Activated naive CD4-positive, alpha-beta T cell treated with anti-CD3 and anti-CD28 coated beads, Interleukin-2, amount 10 ng/mL, durations not matched to agents 7 days and 5 days (primary cell): ENCODE measurements around the gene ANO2.

Experiments
- CTCF ChIA-PET: fragments of 350-600 bp; sonication (Branson Sonifier 250); formaldehyde crosslinking; loops from one replicate; lab custom pipeline; 2021; ENCODE audit warnings: antibody characterized with exemption; lab: Charles Lee
- DNase-seq: peaks from one replicate; pipeline ENCODE4 v3.0.0-alpha.2; 2020
- H3K27ac Mint-ChIP-seq: one replicate; pipeline ENCODE4 v1.8.0; 2021; ENCODE audit warnings: mild to moderate bottlenecking, moderate library complexity, mixed read lengths
- H3K27me3 Mint-ChIP-seq: one replicate; pipeline ENCODE4 v1.8.0; 2021; ENCODE audit warnings: mild to moderate bottlenecking, mixed read lengths
- H3K36me3 Mint-ChIP-seq: one replicate; pipeline ENCODE4 v1.8.0; 2021; ENCODE audit warnings: mixed read lengths
- H3K4me1 Mint-ChIP-seq: one replicate; pipeline ENCODE4 v1.8.0; 2021; ENCODE audit warnings: mixed read lengths
- H3K4me3 Mint-ChIP-seq: one replicate; pipeline ENCODE4 v1.8.0; 2021; ENCODE audit warnings: mild to moderate bottlenecking, moderate library complexity, mixed read lengths
- H3K9me3 Mint-ChIP-seq: one replicate; pipeline ENCODE4 v1.8.0; 2021; ENCODE audit warnings: mixed read lengths

ANO2 gene

GRCh38 chr12:5916785-5917290 is 28.2 kb downstream of the ANO2 start:
- no peaks in the 10 kb centered on the region for H3K9me3 Mint-ChIP-seq
- peaks cover 9% of the 10 kb centered on the region for H3K27me3 Mint-ChIP-seq
- CTCF ChIA-PET = no interaction called here
- no peak for DNase-seq
- no peaks in the 10 kb centered on the region for H3K36me3 Mint-ChIP-seq
- no peak overlapping the region for H3K4me3 Mint-ChIP-seq
- no peak overlapping the region for H3K27ac Mint-ChIP-seq
- no peaks in the 10 kb centered on the region for H3K4me1 Mint-ChIP-seq

- Mint-ChIP-seq H3K27me3 (peaks cover 13% of the 10 kb centered on the region), H3K36me3 (no peaks in the 10 kb centered on the region), H3K4me1 (no peaks in the 10 kb centered on the region), H3K9me3 (no peaks in the 10 kb centered on the region), H3K4me3 (no peak overlapping the region), H3K27ac (no peak overlapping the region)
- no peak for DNase-seq
- CTCF ChIA-PET = no interaction called here
Observed at GRCh38 chr12:5915511-5915910, 29.5 kb downstream of the ANO2 start.

- DNase-seq = no peak
- CTCF ChIA-PET = no interaction called here
- H3K9me3 Mint-ChIP-seq = no peaks in the 10 kb centered on the region
- H3K27me3 Mint-ChIP-seq = peaks cover 14% of the 10 kb centered on the region
- H3K4me1 Mint-ChIP-seq = no peaks in the 10 kb centered on the region
- no peak overlapping the region for H3K27ac Mint-ChIP-seq
- no peak overlapping the region for H3K4me3 Mint-ChIP-seq
- no peaks in the 10 kb centered on the region for H3K36me3 Mint-ChIP-seq
Observed at GRCh38 chr12:5914387-5915149, 30.5 kb downstream of the ANO2 start.

- H3K36me3 Mint-ChIP-seq = no peaks in the 10 kb centered on the region
- no peaks in the 10 kb centered on the region for H3K4me1 Mint-ChIP-seq
- H3K27ac Mint-ChIP-seq = no peak overlapping the region
- peaks cover 14% of the 10 kb centered on the region for H3K27me3 Mint-ChIP-seq
- CTCF ChIA-PET = no interaction called here
- no peaks in the 10 kb centered on the region for H3K9me3 Mint-ChIP-seq
- no peak overlapping the region for H3K4me3 Mint-ChIP-seq
- no peak for DNase-seq
Observed at GRCh38 chr12:5913387-5913786, 31.7 kb downstream of the ANO2 start.

GRCh38 chr12:5912437-5913334 is 32.4 kb downstream of the ANO2 start:
- Mint-ChIP-seq H3K4me1 (no peaks in the 10 kb centered on the region), H3K27ac (no peak overlapping the region), H3K36me3 (no peaks in the 10 kb centered on the region)

GRCh38 chr12:5912011-5912410 is 33.0 kb downstream of the ANO2 start:
- H3K27me3 Mint-ChIP-seq = peaks cover 20% of the 10 kb centered on the region
- H3K36me3 Mint-ChIP-seq = no peaks in the 10 kb centered on the region
- no peaks in the 10 kb centered on the region for H3K4me1 Mint-ChIP-seq
- H3K27ac Mint-ChIP-seq = no peak overlapping the region
- H3K4me3 Mint-ChIP-seq = no peak overlapping the region
- CTCF ChIA-PET = no interaction called here
- H3K9me3 Mint-ChIP-seq = no peaks in the 10 kb centered on the region
- DNase-seq = no peak

More at GRCh38 chr12:5912437-5913334, 32.4 kb downstream of the ANO2 start:
- Mint-ChIP-seq H3K4me3 (no peak overlapping the region), H3K9me3 (no peaks in the 10 kb centered on the region), H3K27me3 (peaks cover 19% of the 10 kb centered on the region)
- DNase-seq = no peak
- CTCF ChIA-PET = no interaction called here

GRCh38 chr12:5910790-5911548 is 34.1 kb downstream of the ANO2 start:
- Mint-ChIP-seq H3K4me3 (no peak overlapping the region), H3K4me1 (no peaks in the 10 kb centered on the region), H3K36me3 (no peaks in the 10 kb centered on the region), H3K9me3 (no peaks in the 10 kb centered on the region), H3K27ac (no peak overlapping the region), H3K27me3 (peaks cover 20% of the 10 kb centered on the region)
- CTCF ChIA-PET = no interaction called here
- no peak for DNase-seq

- CTCF ChIA-PET = no interaction called here
- Mint-ChIP-seq H3K4me1 (no peaks in the 10 kb centered on the region), H3K27ac (no peak overlapping the region), H3K36me3 (no peaks in the 10 kb centered on the region), H3K9me3 (no peaks in the 10 kb centered on the region), H3K27me3 (peaks cover 20% of the 10 kb centered on the region), H3K4me3 (no peak overlapping the region)
- DNase-seq = no peak
Observed at GRCh38 chr12:5909560-5909959, 35.5 kb downstream of the ANO2 start.

- H3K27me3 Mint-ChIP-seq = peaks cover 20% of the 10 kb centered on the region
Observed at GRCh38 chr12:5908251-5908650, 36.8 kb downstream of the ANO2 start.

GRCh38 chr12:5907807-5908206 is 37.3 kb downstream of the ANO2 start:
- no peak for DNase-seq

More at GRCh38 chr12:5908251-5908650, 36.8 kb downstream of the ANO2 start:
- CTCF ChIA-PET = no interaction called here
- Mint-ChIP-seq H3K36me3 (no peaks in the 10 kb centered on the region), H3K4me1 (no peaks in the 10 kb centered on the region), H3K4me3 (no peak overlapping the region), H3K9me3 (no peaks in the 10 kb centered on the region), H3K27ac (no peak overlapping the region)
- DNase-seq = no peak

GRCh38 chr12:5905757-5906156 is 39.3 kb downstream of the ANO2 start:
- no peaks in the 10 kb centered on the region for H3K4me1 Mint-ChIP-seq
- H3K36me3 Mint-ChIP-seq = no peaks in the 10 kb centered on the region
- no peak for DNase-seq
- no peak overlapping the region for H3K4me3 Mint-ChIP-seq
- H3K27ac Mint-ChIP-seq = no peak overlapping the region
- H3K9me3 Mint-ChIP-seq = no peaks in the 10 kb centered on the region
- CTCF ChIA-PET = no interaction called here
- H3K27me3 Mint-ChIP-seq = peaks cover 10% of the 10 kb centered on the region

More at GRCh38 chr12:5907807-5908206, 37.3 kb downstream of the ANO2 start:
- no peak overlapping the region for H3K4me3 Mint-ChIP-seq
- H3K36me3 Mint-ChIP-seq = no peaks in the 10 kb centered on the region
- H3K4me1 Mint-ChIP-seq = no peaks in the 10 kb centered on the region
- no peaks in the 10 kb centered on the region for H3K9me3 Mint-ChIP-seq
- CTCF ChIA-PET = no interaction called here
- peaks cover 20% of the 10 kb centered on the region for H3K27me3 Mint-ChIP-seq
- H3K27ac Mint-ChIP-seq = no peak overlapping the region

- Mint-ChIP-seq H3K27ac (no peak overlapping the region), H3K36me3 (no peaks in the 10 kb centered on the region), H3K4me3 (no peak overlapping the region), H3K4me1 (no peaks in the 10 kb centered on the region), H3K9me3 (no peaks in the 10 kb centered on the region), H3K27me3 (peaks cover 7% of the 10 kb centered on the region)
- DNase-seq = no peak
- CTCF ChIA-PET = no interaction called here
Observed at GRCh38 chr12:5904969-5905368, 40.1 kb downstream of the ANO2 start.

- H3K4me3 Mint-ChIP-seq = no peak overlapping the region
- no peaks in the 10 kb centered on the region for H3K36me3 Mint-ChIP-seq
- H3K27ac Mint-ChIP-seq = no peak overlapping the region
- H3K9me3 Mint-ChIP-seq = no peaks in the 10 kb centered on the region
- no peaks in the 10 kb centered on the region for H3K4me1 Mint-ChIP-seq
- CTCF ChIA-PET = no interaction called here
- peaks cover 7% of the 10 kb centered on the region for H3K27me3 Mint-ChIP-seq
- no peak for DNase-seq
Observed at GRCh38 chr12:5904441-5904840, 40.6 kb downstream of the ANO2 start.

GRCh38 chr12:5902736-5903135 is 42.3 kb downstream of the ANO2 start:
- no peaks in the 10 kb centered on the region for H3K4me1 Mint-ChIP-seq
- DNase-seq = no peak
- peaks cover 2% of the 10 kb centered on the region for H3K27me3 Mint-ChIP-seq
- no peak overlapping the region for H3K27ac Mint-ChIP-seq
- CTCF ChIA-PET = no interaction called here
- H3K36me3 Mint-ChIP-seq = no peaks in the 10 kb centered on the region
- no peaks in the 10 kb centered on the region for H3K9me3 Mint-ChIP-seq
- no peak overlapping the region for H3K4me3 Mint-ChIP-seq
